ENCODE results near the gene PDPK1.

- TF ChIP-seq, protein P1, sequence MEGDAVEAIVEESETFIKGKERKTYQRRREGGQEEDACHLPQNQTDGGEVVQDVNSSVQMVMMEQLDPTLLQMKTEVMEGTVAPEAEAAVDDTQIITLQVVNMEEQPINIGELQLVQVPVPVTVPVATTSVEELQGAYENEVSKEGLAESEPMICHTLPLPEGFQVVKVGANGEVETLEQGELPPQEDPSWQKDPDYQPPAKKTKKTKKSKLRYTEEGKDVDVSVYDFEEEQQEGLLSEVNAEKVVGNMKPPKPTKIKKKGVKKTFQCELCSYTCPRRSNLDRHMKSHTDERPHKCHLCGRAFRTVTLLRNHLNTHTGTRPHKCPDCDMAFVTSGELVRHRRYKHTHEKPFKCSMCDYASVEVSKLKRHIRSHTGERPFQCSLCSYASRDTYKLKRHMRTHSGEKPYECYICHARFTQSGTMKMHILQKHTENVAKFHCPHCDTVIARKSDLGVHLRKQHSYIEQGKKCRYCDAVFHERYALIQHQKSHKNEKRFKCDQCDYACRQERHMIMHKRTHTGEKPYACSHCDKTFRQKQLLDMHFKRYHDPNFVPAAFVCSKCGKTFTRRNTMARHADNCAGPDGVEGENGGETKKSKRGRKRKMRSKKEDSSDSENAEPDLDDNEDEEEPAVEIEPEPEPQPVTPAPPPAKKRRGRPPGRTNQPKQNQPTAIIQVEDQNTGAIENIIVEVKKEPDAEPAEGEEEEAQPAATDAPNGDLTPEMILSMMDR (IDR thresholded peaks at IDR 0.05; ENCODE audit: poor library complexity): no peak
- TF ChIP-seq EZH2 (IDR thresholded peaks at IDR 0.05; ENCODE audit: borderline replicate concordance): no peak
Observed at GRCh38 chr16:2586241-2586640, 48.4 kb downstream of the PDPK1 start.
